NCI-H1930 (cell line): Measurements from ENCODE around the gene RBM24.

Experiments used
- DNase-seq, 2 experiments: peaks; one replicate each; lab custom pipeline; 2025; lab: John Stamatoyannopoulos, UW

RBM24 gene

GRCh38 chr6:17341891-17342290 is 60.7 kb downstream of the RBM24 start:
- DNase-seq, result no peak

- DNase-seq, result no peak
Observed at GRCh38 chr6:17343215-17343614, 62.1 kb downstream of the RBM24 start.
